HCT116 (cell line): ENCODE data around the gene RGS4. TPM values are rescaled to one million over a fixed set of nuclear protein-coding genes. Genes with fewer than 3 reads are reported as not detected.

Experiments
- ATAC-seq: fragments of 200-7000 bp; cut with Tn5 transposase; 2 replicates; pipeline ENCODE4 v1.9.1; 2020; ENCODE audit warnings: mild to moderate bottlenecking, moderate library complexity
- BruUV-seq: library from RNA; stranded (reverse); fragments of 400-500 nt; replicated peaks from 2 replicates; lab custom pipeline; 2021; lab: Mats Ljungman, UMichigan
- CTCF ChIA-PET: fragments of 300-600 bp; sonication (Branson Sonifier 250); formaldehyde crosslinking; loops from one replicate; lab custom pipeline; 2021; ENCODE audit warnings: antibody characterized with exemption; lab: Charles Lee
- POLR2A ChIA-PET: fragments of 300-600, 350-600 bp; sonication (Branson Sonifier 250); formaldehyde crosslinking; loops from one replicate; lab custom pipeline; 2021; ENCODE audit warnings: antibody characterized with exemption; lab: Charles Lee
- RAD21 ChIA-PET, 2 experiments: fragments of 300-600 bp; sonication (Branson Sonifier 250); formaldehyde crosslinking; loops; one replicate each; lab custom pipeline; 2023; ENCODE audit warnings: low total read pairs in 2 of 2; ENCODE audit not compliant: uncharacterized antibody in 2 of 2, unreplicated experiment in 2 of 2, low non-redundant PET in 1 of 2; lab: Charles Lee
- DNase-seq: peaks from one replicate; pipeline ENCODE4 v3.0.0-alpha.2; 2010; ENCODE audit warnings: low read depth, low spot score
- H2AFZ ChIP-seq: fragments of 200-600 bp; shearing (Covaris generic), sonication (generic); 2 replicates; pipeline ENCODE4 v1.6.1; 2017; ENCODE audit warnings: low read depth, mixed run types, mixed read lengths, antibody characterized with exemption, low read length; ENCODE audit not compliant: poor library complexity, severe bottlenecking
- H3K27ac ChIP-seq: 2 replicates; pipeline ENCODE4 v1.5.1; 2012; ENCODE audit warnings: low read depth, low read length
- H3K27me3 ChIP-seq: fragments of 200-600 bp; sonication (generic); 2 replicates; pipeline ENCODE4 v1.6.1; 2016; ENCODE audit warnings: mixed run types, low read length, mixed read lengths; ENCODE audit not compliant: insufficient read depth
- H3K36me3 ChIP-seq, 2 experiments: fragments of 200-500 bp in 1 of 2; fragments of 200-600 bp in 1 of 2; sonication (Bioruptor generic) in 1 of 2; sonication (generic) in 1 of 2; 2 replicates each; pipeline versions ENCODE4 v1.5.1 to v1.6.1; 2014 to 2016; ENCODE audit warnings: low read length in 2 of 2, inconsistent platforms in 1 of 2, mixed read lengths in 1 of 2, mixed run types in 1 of 2; ENCODE audit not compliant: insufficient read depth in 2 of 2, control insufficient read depth in 1 of 2
- H3K4me1 ChIP-seq, 2 experiments: fragments of 200-600 bp in 1 of 2; sonication (generic) in 1 of 2; 2 replicates each; pipeline versions ENCODE4 v1.5.1 to v1.6.1; 2012 to 2017; ENCODE audit warnings: low read length in 2 of 2, inconsistent platforms in 1 of 2, mild to moderate bottlenecking in 1 of 2, mixed read lengths in 1 of 2, mixed run types in 1 of 2, moderate library complexity in 1 of 2; ENCODE audit not compliant: insufficient read depth in 2 of 2, control insufficient read depth in 1 of 2
- H3K4me2 ChIP-seq: fragments of 200-600 bp; sonication (generic); 2 replicates; pipeline ENCODE4 v1.6.1; 2017; ENCODE audit warnings: mixed run types, low read length, mixed read lengths
- H3K4me3 ChIP-seq, 2 experiments: fragments of 200-600 bp in 1 of 2; sonication (generic) in 1 of 2; replicated peaks in 1 of 2; 2 replicates each; pipeline ENCODE4 v1.5.1; 2011 to 2016; ENCODE audit warnings: low read length in 2 of 2, control low read depth in 1 of 2, low read depth in 1 of 2, mild to moderate bottlenecking in 1 of 2, mixed read lengths in 1 of 2, mixed run types in 1 of 2
- H3K79me2 ChIP-seq: fragments of 200-600 bp; sonication (generic); 2 replicates; pipeline ENCODE4 v1.6.1; 2017; ENCODE audit warnings: mild to moderate bottlenecking, mixed run types, low read length, moderate library complexity, mixed read lengths; ENCODE audit not compliant: insufficient read depth
- H3K9ac ChIP-seq: fragments of 200-600 bp; sonication (generic); 2 replicates; pipeline ENCODE4 v1.6.1; 2016; ENCODE audit warnings: low read length, mixed read lengths
- H3K9me2 ChIP-seq: fragments of 200-600 bp; sonication (generic), shearing (Covaris generic); 2 replicates; pipeline ENCODE4 v1.6.1; 2017; ENCODE audit warnings: mixed run types, mild to moderate bottlenecking, moderate library complexity; ENCODE audit not compliant: insufficient read depth
- H3K9me3 ChIP-seq, 2 experiments: fragments of 200-500 bp in 1 of 2; fragments of 200-600 bp in 1 of 2; sonication (Bioruptor generic) in 1 of 2; sonication (generic) in 1 of 2; 2 replicates each; pipeline ENCODE4 v1.6.1; 2014 to 2017; ENCODE audit warnings: low read length in 2 of 2, mixed read lengths in 2 of 2, inconsistent platforms in 1 of 2, low read depth in 1 of 2, mild to moderate bottlenecking in 1 of 2, mixed run types in 1 of 2, moderate library complexity in 1 of 2; ENCODE audit not compliant: control insufficient read depth in 1 of 2, insufficient read depth in 1 of 2
- H4K20me1 ChIP-seq: fragments of 200-600 bp; sonication (generic), shearing (Covaris generic); 2 replicates; pipeline ENCODE4 v1.6.1; 2017; ENCODE audit warnings: mixed run types, mild to moderate bottlenecking, moderate library complexity; ENCODE audit not compliant: insufficient read depth
- CEBPB ChIP-seq: IDR thresholded peaks from 2 replicates; pipeline ENCODE4 v1.6.1; 2012; ENCODE audit warnings: low read depth
- CTCF ChIP-seq, 3 experiments: fragments of 200-600 bp in 1 of 3; sonication (generic) in 1 of 3; IDR thresholded peaks in 2 of 3; conservative IDR thresholded peaks in 1 of 3; 2 replicates each; pipeline ENCODE4 v1.5.1; 2012 to 2017; ENCODE audit warnings: low read depth in 2 of 3, low read length in 2 of 3, antibody characterized with exemption in 1 of 3, borderline replicate concordance in 1 of 3, control low read depth in 1 of 3, mild to moderate bottlenecking in 1 of 3, mixed read lengths in 1 of 3, mixed run types in 1 of 3, moderate library complexity in 1 of 3; ENCODE audit not compliant: insufficient read depth in 1 of 3
- EGR1 ChIP-seq: IDR thresholded peaks from 2 replicates; pipeline ENCODE4 v1.6.1; 2012; ENCODE audit warnings: low read depth
- MAX ChIP-seq: IDR thresholded peaks from 2 replicates; pipeline ENCODE4 v1.6.1; 2012
- REST ChIP-seq: IDR thresholded peaks from 2 replicates; pipeline ENCODE4 v1.6.1; 2012; ENCODE audit warnings: low read depth
- SP1 ChIP-seq: IDR thresholded peaks from 2 replicates; pipeline ENCODE4 v1.6.1; 2012; ENCODE audit warnings: low read depth
- ZFX ChIP-seq: fragments of 450-650 bp; IDR thresholded peaks from 2 replicates; pipeline ENCODE4 v1.6.1; 2017
- ZNF274 ChIP-seq: fragments of 200-500 bp; sonication (Bioruptor generic); IDR thresholded peaks from 2 replicates; pipeline ENCODE4 v1.6.1; 2014; ENCODE audit warnings: mild to moderate bottlenecking, low read depth, low read length, inconsistent platforms
- intact Hi-C: fragments of 100-400 bp; cut with micrococcal nuclease; formaldehyde crosslinking; loops from 2 replicates; pipeline ENCODE4 v1.10.0; 2022
- total RNA-seq: library from RNA; stranded (reverse); gene quantifications from one replicate; pipeline ENCODE4 v1.2.1, GENCODE V29; 2021; ENCODE audit not compliant: unreplicated experiment

The RGS4 gene
- total RNA-seq, 1 experiment from 2014 or later, result not detected

- no peak for TF ChIP-seq CTCF (IDR thresholded peaks at IDR 0.05 in 2 of 3, conservative IDR thresholded peaks at IDR 0.05 in 1 of 3; ENCODE audit: borderline replicate concordance in 1 of 3, insufficient read depth in 1 of 3, low read depth in 2 of 3, low read length in 2 of 3)
- no peak for TF ChIP-seq EGR1
- no peak for TF ChIP-seq CEBPB
- TF ChIP-seq SP1, result no peak
Measured at GRCh38 chr1:163104385-163105099, 35.4 kb downstream of the RGS4 start (continued).

- Histone ChIP-seq H3K9me2 (no peaks in the 10 kb centered on the region), H4K20me1 (no peaks in the 10 kb centered on the region), H3K27ac (no peak overlapping the region), H3K4me3 (no peak overlapping the region), H3K9ac (no peak overlapping the region), H3K36me3 (no peaks in the 10 kb centered on the region), H3K4me1 (no peaks in the 10 kb centered on the region), H3K79me2 (no peaks in the 10 kb centered on the region), H2AFZ (no peak overlapping the region), H3K4me2 (no peak overlapping the region), H3K27me3 (no peaks in the 10 kb centered on the region), H3K9me3 (no peaks in the 10 kb centered on the region)
- BruUV-seq, result no TSS peak
- TF ChIP-seq ZNF274, result no peak
- TF ChIP-seq EGR1, result no peak
- no peak for TF ChIP-seq REST
- no peak for TF ChIP-seq ZFX
- no peak for TF ChIP-seq MAX
- ChIA-PET POLR2A (no interaction called here), CTCF (no interaction called here), RAD21 (no interaction called here)
- DNase-seq (no peak), ATAC-seq (no peak)
- intact Hi-C loops, result no loop called here
Measured at GRCh38 chr1:163106364-163106987, 37.3 kb downstream of the RGS4 start.
